T-cell (primary cell): ENCODE measurements around the gene MRPL43. TPM values are rescaled to one million over a fixed set of nuclear protein-coding genes. Genes with fewer than 3 reads are reported as not detected.

Experiments
- ATAC-seq, 4 experiments: fragments of 200-7000 bp in 3 of 4; fragments of 150-1000 bp in 1 of 4; cut with Tn5 transposase; replicated peaks in 1 of 4; 1 replicate in 3 of 4; 2 replicates in 1 of 4; pipeline ENCODE4 v1.10.0; 2021; ENCODE audit warnings: moderate library complexity in 3 of 4, mild to moderate bottlenecking in 2 of 4, moderate number of reproducible peaks in 1 of 4
- CTCF ChIA-PET, 2 donors: fragments of 300-600 bp; sonication (Branson Sonifier 250); formaldehyde crosslinking; loops; one replicate each; lab custom pipeline; 2022; ENCODE audit warnings: antibody characterized with exemption in 2 of 2; lab: Charles Lee
- POLR2A ChIA-PET, 2 donors: fragments of 300-600 bp; sonication (Branson Sonifier 250); formaldehyde crosslinking; loops; one replicate each; lab custom pipeline; 2022; ENCODE audit warnings: antibody characterized with exemption in 2 of 2; lab: Charles Lee
- DNase-seq, 35 experiments: peaks; one replicate each; pipeline versions ENCODE4 v3.0.0 to v3.0.0-alpha.2; 2013 to 2023
- H3K27ac ChIP-seq: one replicate; pipeline ENCODE4 v1.5.1; 2013; ENCODE audit warnings: low read length
- H3K27me3 ChIP-seq, 2 experiments: replicated peaks in 1 of 2; 1 replicate in 1 of 2; 2 replicates in 1 of 2; pipeline versions ENCODE4 v1.6.1 to v1.7.0; 2013; ENCODE audit warnings: low read length in 1 of 2, mixed read lengths in 1 of 2; ENCODE audit not compliant: control insufficient read depth in 2 of 2, insufficient read depth in 2 of 2; ENCODE audit errors: extremely low read depth in 1 of 2
- H3K36me3 ChIP-seq, 2 donors: 1 replicate in 1 of 2; 2 replicates in 1 of 2; pipeline versions ENCODE4 v1.6.1 to v1.7.0; 2013; ENCODE audit warnings: low read length in 1 of 2; ENCODE audit not compliant: control insufficient read depth in 2 of 2, insufficient read depth in 1 of 2; ENCODE audit errors: extremely low read depth in 1 of 2
- H3K4me1 ChIP-seq, 2 experiments: 1 replicate in 1 of 2; 2 replicates in 1 of 2; pipeline versions ENCODE4 v1.6.1 to v1.7.0; 2013; ENCODE audit warnings: low read length in 2 of 2, mixed read lengths in 1 of 2; ENCODE audit not compliant: insufficient read depth in 2 of 2, control insufficient read depth in 1 of 2; ENCODE audit errors: extremely low read depth in 1 of 2
- H3K4me3 ChIP-seq, 2 donors: 1 replicate in 1 of 2; 2 replicates in 1 of 2; pipeline versions ENCODE4 v1.5.1 to v1.7.0; 2013; ENCODE audit warnings: mild to moderate bottlenecking in 2 of 2, low read length in 1 of 2, moderate library complexity in 1 of 2; ENCODE audit not compliant: control insufficient read depth in 1 of 2; ENCODE audit errors: extremely low read depth in 1 of 2
- H3K9me3 ChIP-seq: 2 replicates; pipeline ENCODE4 v1.7.0; 2013
- H3K27ac Mint-ChIP-seq, 2 donors: one replicate each; pipeline ENCODE4 v1.8.0; 2020 to 2021; ENCODE audit warnings: mild to moderate bottlenecking in 2 of 2, mixed read lengths in 2 of 2
- H3K27me3 Mint-ChIP-seq, 2 donors: one replicate each; pipeline ENCODE4 v1.8.0; 2021 to 2022; ENCODE audit warnings: mixed read lengths in 2 of 2
- H3K36me3 Mint-ChIP-seq: one replicate; pipeline ENCODE4 v1.8.0; 2021; ENCODE audit warnings: mixed read lengths
- H3K4me1 Mint-ChIP-seq, 3 donors: one replicate each; pipeline ENCODE4 v1.8.0; 2020 to 2022; ENCODE audit warnings: mixed read lengths in 3 of 3, mild to moderate bottlenecking in 1 of 3
- H3K4me3 Mint-ChIP-seq, 3 donors: one replicate each; pipeline ENCODE4 v1.8.0; 2020 to 2022; ENCODE audit warnings: mild to moderate bottlenecking in 3 of 3, mixed read lengths in 3 of 3, moderate library complexity in 3 of 3
- H3K9me3 Mint-ChIP-seq, 3 donors: one replicate each; pipeline ENCODE4 v1.8.0; 2020 to 2022; ENCODE audit warnings: mixed read lengths in 3 of 3
- WGBS: methylation state at CpG from one replicate; pipeline ENCODE4 v1.1.5; 2013; ENCODE audit warnings: missing lambda C conversion rate; ENCODE audit not compliant: insufficient coverage; 5-methylcytosine and 5-hydroxymethylcytosine counted together
- total RNA-seq, 35 experiments: library from RNA in 6 of 35; stranded (reverse) in 6 of 35; fragments of 120-200 nt in 1 of 35; gene quantifications; one replicate each; pipeline versions ENCODE4 v1.2.1 to v1.2.4 and lab custom pipeline; 2013 to 2026

The MRPL43 gene
- total RNA-seq, 5 donors from 2014 or later (not counting 1 experiment from before 2014, with no cell fraction given): 36.2 to 67.6 (median 60.4) TPM

- no peak overlapping the region for H3K27ac ChIP-seq
- DNase-seq: no peak
- H3K27me3 ChIP-seq: no peaks in the 10 kb centered on the region
- peak overlapping the region; percentile 60 to 75 (median 71) for H3K4me3 Mint-ChIP-seq
- H3K27me3 Mint-ChIP-seq: no peaks in the 10 kb centered on the region
- H3K36me3 ChIP-seq: peaks cover 0 to 15% of the 10 kb centered on the region in 2 donors
- H3K4me1 Mint-ChIP-seq: peaks cover 21 to 30% (median 28%) of the 10 kb centered on the region in 3 donors
- 91% methylated on average over 8 of the region's 12 CpGs for WGBS
- CTCF ChIA-PET: interaction anchor here in 1 of 2 donors (0.6 to 2.1 kb wide), 2 partner anchors 13 to 1550 kb away, joined by 3 to 6 read pairs; no protein-coding TSS in a partner anchor
- peaks cover 12 to 37% of the 10 kb centered on the region in 2 experiments for H3K4me1 ChIP-seq
- no peaks in the 10 kb centered on the region for H3K9me3 Mint-ChIP-seq
- POLR2A ChIA-PET: no interaction called here
- no peaks in the 10 kb centered on the region for H3K9me3 ChIP-seq
- peaks cover 3% of the 10 kb centered on the region for H3K36me3 Mint-ChIP-seq
- no peak for ATAC-seq
- H3K4me3 ChIP-seq: no peak overlapping the region
- H3K27ac Mint-ChIP-seq: peak overlapping the region; percentile 5 to 35
These were observed 13.8 kb upstream of the MRPL43 start for GRCh38 chr10:101000915-101001658.

- ATAC-seq: no peak
- peak overlapping the region; percentile 40 to 59 for H3K4me3 ChIP-seq
- no peak overlapping the region for H3K27ac ChIP-seq
- Mint-ChIP-seq H3K27me3 (no peaks in the 10 kb centered on the region), H3K36me3 (peaks cover 3% of the 10 kb centered on the region), H3K4me3 (peak overlapping the region; percentile 60 to 75 (median 71)), H3K27ac (no peak overlapping the region), H3K9me3 (no peaks in the 10 kb centered on the region), H3K4me1 (peaks cover 24 to 32% (median 30%) of the 10 kb centered on the region in 3 donors)
- no peaks in the 10 kb centered on the region for H3K9me3 ChIP-seq
- ChIA-PET POLR2A (no interaction called here), CTCF (no interaction called here)
- H3K36me3 ChIP-seq: peaks cover 0 to 13% of the 10 kb centered on the region in 2 donors
- peaks cover 12 to 38% of the 10 kb centered on the region in 2 experiments for H3K4me1 ChIP-seq
- H3K27me3 ChIP-seq: no peaks in the 10 kb centered on the region
- 87% methylated on average over 8 of the region's 19 CpGs for WGBS
- peak in 1 of 35 experiments; percentile 15 for DNase-seq
These were observed 13.0 kb upstream of the MRPL43 start for GRCh38 chr10:101000127-101000914.

- H3K9me3 ChIP-seq: no peaks in the 10 kb centered on the region
- ATAC-seq: no peak
- 2% methylated on average over 32 of the region's 44 CpGs for WGBS
- no peak for DNase-seq
- Mint-ChIP-seq H3K27ac (peak within 1 kb of the TSS; percentile 85 to 92), H3K9me3 (no peaks in the 10 kb centered on the region), H3K4me1 (peaks cover 24 to 32% (median 30%) of the 10 kb centered on the region in 3 donors), H3K36me3 (no peaks in the 10 kb centered on the region), H3K27me3 (no peaks in the 10 kb centered on the region), H3K4me3 (peak within 1 kb of the TSS; percentile 78 to 95 (median 92))
- H3K4me1 ChIP-seq: peaks cover 12 to 38% of the 10 kb centered on the region in 2 experiments
- no peaks in the 10 kb centered on the region for H3K27me3 ChIP-seq
- peak within 1 kb of the TSS; percentile 91 to 96 for H3K4me3 ChIP-seq
- peak within 1 kb of the TSS; percentile 74 for H3K27ac ChIP-seq
- ChIA-PET CTCF (interaction anchor here in 1 of 2 donors (0.9 kb wide), 1 partner anchor 14 kb away, joined by 4 read pairs; no protein-coding TSS in a partner anchor), POLR2A (no interaction called here)
- peaks cover 1 to 13% of the 10 kb centered on the region in 2 donors for H3K36me3 ChIP-seq
These were observed 12.4 kb upstream of the MRPL43 start, which contains the start of gene LZTS2 for GRCh38 chr10:100999742-101000126. Gene LZTS2 (plus strand): TSS chr10:100999808. CDS start chr10:101002539, 2,731 bp downstream.

GRCh38 chr10:100998991-100999741, 11.9 kb upstream of the MRPL43 start:
- H3K27me3 ChIP-seq: no peaks in the 10 kb centered on the region
- ChIA-PET CTCF (interaction anchor here (0.9 to 1.6 kb wide), 6 partner anchors 15 to 500 kb away, joined by 3 to 6 read pairs (median 6); partner anchors contain the start of gene PDZD7 (in 1 of the 2)), POLR2A (no interaction called here)
- Mint-ChIP-seq H3K9me3 (no peaks in the 10 kb centered on the region), H3K4me1 (peaks cover 24 to 32% (median 30%) of the 10 kb centered on the region in 3 donors), H3K27ac (peak overlapping the region; percentile 85 to 92), H3K36me3 (no peaks in the 10 kb centered on the region), H3K4me3 (peak overlapping the region; percentile 78 to 95 (median 92)), H3K27me3 (no peaks in the 10 kb centered on the region)
- DNase-seq: peak; percentile 39 to 88 (median 69)
- peak overlapping the region; percentile 74 for H3K27ac ChIP-seq
- peak; percentile 67 to 74 (median 69) for ATAC-seq
- no peaks in the 10 kb centered on the region for H3K9me3 ChIP-seq
- peak overlapping the region; percentile 91 to 96 for H3K4me3 ChIP-seq
- peaks cover 2 to 13% of the 10 kb centered on the region in 2 donors for H3K36me3 ChIP-seq
- WGBS: under 1% methylated on average over 83 of the region's 83 CpGs
- H3K4me1 ChIP-seq: peaks cover 12 to 38% of the 10 kb centered on the region in 2 experiments

- peaks cover 2 to 9% of the 10 kb centered on the region in 2 donors for H3K36me3 ChIP-seq
- WGBS: 14% methylated on average over 21 of the region's 25 CpGs
- Mint-ChIP-seq H3K4me3 (peak overlapping the region; percentile 78 to 95 (median 92)), H3K27ac (peak overlapping the region; percentile 85 to 92), H3K27me3 (no peaks in the 10 kb centered on the region), H3K36me3 (no peaks in the 10 kb centered on the region), H3K4me1 (peaks cover 24 to 32% (median 30%) of the 10 kb centered on the region in 3 donors), H3K9me3 (no peaks in the 10 kb centered on the region)
- H3K27ac ChIP-seq: peak overlapping the region; percentile 74
- peak in 32 of 35 experiments; percentile 28 to 78 (median 56) for DNase-seq
- peak; percentile 24 to 37 (median 30) for ATAC-seq
- POLR2A ChIA-PET: interaction anchor here in 1 of 2 donors (1.0 kb wide), 1 partner anchor 34 kb away, joined by 3 read pairs; no protein-coding TSS in a partner anchor
- CTCF ChIA-PET: interaction anchor here (0.6 to 2.6 kb wide), 17 partner anchors 11 to 499 kb away, joined by 3 to 11 read pairs (median 5); partner anchors contain the start of genes PDZD7 (in 2 of the 2), MRPL43 (in 1 of the 2), SFXN3 (in 1 of the 2) and TWNK (in 1 of the 2)
- H3K4me3 ChIP-seq: peak overlapping the region; percentile 91 to 96
- H3K27me3 ChIP-seq: no peaks in the 10 kb centered on the region
- no peaks in the 10 kb centered on the region for H3K9me3 ChIP-seq
- H3K4me1 ChIP-seq: peaks cover 12 to 38% of the 10 kb centered on the region in 2 experiments
These were observed 11.1 kb upstream of the MRPL43 start for GRCh38 chr10:100998183-100998990.
